Esophagus (tissue), 2 donors: ENCODE data around the gene TNIP1. TPM values are rescaled to one million over a fixed set of nuclear protein-coding genes. Genes with fewer than 3 reads are reported as not detected.

ENCODE experiments used
- H3K27ac ChIP-seq, 2 donors: one replicate each; pipeline ENCODE4 v1.5.1; 2013; ENCODE audit warnings: low read depth in 2 of 2, mild to moderate bottlenecking in 2 of 2, inconsistent platforms in 1 of 2, low read length in 1 of 2, moderate library complexity in 1 of 2
- H3K27me3 ChIP-seq, 2 donors: one replicate each; pipeline ENCODE4 v1.6.1; 2013; ENCODE audit warnings: low read length in 2 of 2, control low read depth in 1 of 2, mild to moderate bottlenecking in 1 of 2; ENCODE audit not compliant: insufficient read depth in 2 of 2, control insufficient read depth in 1 of 2
- H3K36me3 ChIP-seq, 2 donors: one replicate each; pipeline ENCODE4 v1.6.1; 2013; ENCODE audit warnings: low read length in 1 of 2; ENCODE audit not compliant: control insufficient read depth in 2 of 2, insufficient read depth in 2 of 2
- H3K4me1 ChIP-seq, 2 donors: one replicate each; pipeline ENCODE4 v1.6.1; 2013; ENCODE audit warnings: low read length in 1 of 2; ENCODE audit not compliant: control insufficient read depth in 2 of 2, insufficient read depth in 2 of 2
- H3K4me3 ChIP-seq, 2 donors: one replicate each; pipeline ENCODE4 v1.5.1; 2013; ENCODE audit warnings: low read length in 2 of 2, mild to moderate bottlenecking in 2 of 2, low read depth in 1 of 2, moderate library complexity in 1 of 2
- H3K9me3 ChIP-seq, 2 donors: one replicate each; pipeline ENCODE4 v1.6.1; 2013; ENCODE audit warnings: mild to moderate bottlenecking in 2 of 2, low read depth in 1 of 2, low read length in 1 of 2, moderate library complexity in 1 of 2; ENCODE audit not compliant: control insufficient read depth in 2 of 2, insufficient read depth in 1 of 2
- WGBS, 2 donors: extraction: QIAGEN DNeasy Blood & Tissue Kit; methylation state at CpG; one replicate each; pipeline ENCODE4 v1.1.7; 2013; 5-methylcytosine and 5-hydroxymethylcytosine counted together
- polyA plus RNA-seq, 2 donors: library from polyadenylated mRNA; stranded (reverse); fragments of 200-250 nt; gene quantifications; one replicate each; pipeline ENCODE4 v1.2.3, GENCODE V29; 2013
- donor health status: healthy with polysubstance abuse.
- donor health status: Bipolar disorder and iron deficiency.

Gene TNIP1
- polyA plus RNA-seq, 2 donors: 68.3 to 140 TPM

GRCh38 chr5:151097061-151097460 lies 16.2 kb upstream of the TNIP1 start:
- H3K27ac ChIP-seq: peak overlapping the region in 1 of 2 donors; percentile 61
- no peaks in the 10 kb centered on the region for H3K9me3 ChIP-seq
- no peaks in the 10 kb centered on the region for H3K36me3 ChIP-seq
- peaks cover 9 to 15% of the 10 kb centered on the region in 2 donors for H3K4me1 ChIP-seq
- H3K27me3 ChIP-seq: no peaks in the 10 kb centered on the region
- no peak overlapping the region for H3K4me3 ChIP-seq
- 80 to 81% methylated on average over 6 of the region's 6 CpGs for WGBS, 2 donors

GRCh38 chr5:151096001-151096373 lies 15.2 kb upstream of the TNIP1 start:
- 61 to 88% methylated on average over 6 of the region's 6 CpGs for WGBS, 2 donors
- peaks cover 9 to 15% of the 10 kb centered on the region in 2 donors for H3K4me1 ChIP-seq
- no peaks in the 10 kb centered on the region for H3K9me3 ChIP-seq
- no peaks in the 10 kb centered on the region for H3K36me3 ChIP-seq
- H3K4me3 ChIP-seq: no peak overlapping the region
- H3K27ac ChIP-seq: peak overlapping the region in 1 of 2 donors; percentile 34
- no peaks in the 10 kb centered on the region for H3K27me3 ChIP-seq

- Histone ChIP-seq H3K27ac (peak overlapping the region in 1 of 2 donors; percentile 34), H3K27me3 (no peaks in the 10 kb centered on the region), H3K4me1 (peaks cover 9 to 15% of the 10 kb centered on the region in 2 donors), H3K36me3 (no peaks in the 10 kb centered on the region), H3K4me3 (no peak overlapping the region), H3K9me3 (no peaks in the 10 kb centered on the region)
- WGBS, 2 donors: 47 to 56% methylated on average over 5 of the region's 5 CpGs
Measured at GRCh38 chr5:151095341-151096000, 14.6 kb upstream of the TNIP1 start.

GRCh38 chr5:151094852-151095245 lies 14.0 kb upstream of the TNIP1 start:
- Histone ChIP-seq H3K36me3 (no peaks in the 10 kb centered on the region), H3K4me3 (no peak overlapping the region), H3K9me3 (no peaks in the 10 kb centered on the region), H3K4me1 (peaks cover 9 to 15% of the 10 kb centered on the region in 2 donors), H3K27ac (peak overlapping the region; percentile 40 to 48), H3K27me3 (no peaks in the 10 kb centered on the region)
- WGBS, 2 donors: 49 to 61% methylated on average over 8 of the region's 8 CpGs

- Histone ChIP-seq H3K4me3 (no peak overlapping the region), H3K27me3 (no peaks in the 10 kb centered on the region), H3K27ac (peak overlapping the region; percentile 40 to 78), H3K36me3 (no peaks in the 10 kb centered on the region), H3K4me1 (peaks cover 9 to 15% of the 10 kb centered on the region in 2 donors), H3K9me3 (no peaks in the 10 kb centered on the region)
- WGBS, 2 donors: 45 to 59% methylated on average over 12 of the region's 12 CpGs
Measured at GRCh38 chr5:151094030-151094851, 13.4 kb upstream of the TNIP1 start.

GRCh38 chr5:151093476-151093889 lies 12.6 kb upstream of the TNIP1 start:
- no peaks in the 10 kb centered on the region for H3K9me3 ChIP-seq
- no peaks in the 10 kb centered on the region for H3K27me3 ChIP-seq
- peaks cover 9 to 15% of the 10 kb centered on the region in 2 donors for H3K4me1 ChIP-seq
- H3K36me3 ChIP-seq: no peaks in the 10 kb centered on the region
- 43 to 50% methylated on average over 2 of the region's 2 CpGs for WGBS, 2 donors
- no peak overlapping the region for H3K4me3 ChIP-seq
- peak overlapping the region in 1 of 2 donors; percentile 78 for H3K27ac ChIP-seq

- Histone ChIP-seq H3K4me1 (peaks cover 6 to 15% of the 10 kb centered on the region in 2 donors), H3K9me3 (no peaks in the 10 kb centered on the region), H3K27ac (no peak overlapping the region), H3K36me3 (no peaks in the 10 kb centered on the region), H3K4me3 (no peak overlapping the region), H3K27me3 (no peaks in the 10 kb centered on the region)
- WGBS, 2 donors: 76 to 82% methylated on average over 2 of the region's 2 CpGs
Measured at GRCh38 chr5:151092762-151093161, 11.9 kb upstream of the TNIP1 start.

- 53 to 79% methylated on average over 2 of the region's 2 CpGs for WGBS, 2 donors
- Histone ChIP-seq H3K9me3 (no peaks in the 10 kb centered on the region), H3K4me3 (no peak overlapping the region), H3K36me3 (no peaks in the 10 kb centered on the region), H3K4me1 (peaks cover 2 to 16% of the 10 kb centered on the region in 2 donors), H3K27ac (no peak overlapping the region), H3K27me3 (no peaks in the 10 kb centered on the region)
Measured at GRCh38 chr5:151089726-151090125, 8.9 kb upstream of the TNIP1 start.

- H3K4me1 ChIP-seq: peaks cover under 1 to 11% of the 10 kb centered on the region in 2 donors
- no peak overlapping the region for H3K27ac ChIP-seq
- no peaks in the 10 kb centered on the region for H3K36me3 ChIP-seq
- H3K9me3 ChIP-seq: no peaks in the 10 kb centered on the region
- H3K27me3 ChIP-seq: no peaks in the 10 kb centered on the region
- H3K4me3 ChIP-seq: no peak overlapping the region
- WGBS, 2 donors: 84 to 87% methylated on average over 4 of the region's 4 CpGs
Measured at GRCh38 chr5:151088986-151089385, 8.2 kb upstream of the TNIP1 start.
